ENCODE results near the gene PTGIS.

Gene PTGIS

DNA sequence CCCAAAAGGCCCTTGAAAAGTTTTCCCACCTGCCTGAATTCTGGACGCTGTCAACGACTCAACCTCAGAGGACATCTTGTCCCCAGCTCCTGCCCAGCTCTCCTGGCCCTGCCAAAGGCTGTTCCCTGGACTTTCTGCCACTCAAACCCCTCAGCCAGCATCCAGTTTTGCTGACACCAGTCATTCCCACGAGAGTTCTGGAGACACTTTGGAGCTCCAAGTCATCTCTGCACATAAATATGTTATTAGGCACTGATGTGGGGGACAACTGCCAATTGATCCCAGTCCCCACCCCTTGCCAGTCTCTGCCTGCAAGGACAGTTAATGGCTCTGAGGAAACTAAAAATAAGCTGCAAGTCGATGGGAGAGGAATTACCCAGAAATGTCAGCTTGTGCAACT is 46.6 kb downstream of the PTGIS start:
- DNase-seq: no peak

DNA sequence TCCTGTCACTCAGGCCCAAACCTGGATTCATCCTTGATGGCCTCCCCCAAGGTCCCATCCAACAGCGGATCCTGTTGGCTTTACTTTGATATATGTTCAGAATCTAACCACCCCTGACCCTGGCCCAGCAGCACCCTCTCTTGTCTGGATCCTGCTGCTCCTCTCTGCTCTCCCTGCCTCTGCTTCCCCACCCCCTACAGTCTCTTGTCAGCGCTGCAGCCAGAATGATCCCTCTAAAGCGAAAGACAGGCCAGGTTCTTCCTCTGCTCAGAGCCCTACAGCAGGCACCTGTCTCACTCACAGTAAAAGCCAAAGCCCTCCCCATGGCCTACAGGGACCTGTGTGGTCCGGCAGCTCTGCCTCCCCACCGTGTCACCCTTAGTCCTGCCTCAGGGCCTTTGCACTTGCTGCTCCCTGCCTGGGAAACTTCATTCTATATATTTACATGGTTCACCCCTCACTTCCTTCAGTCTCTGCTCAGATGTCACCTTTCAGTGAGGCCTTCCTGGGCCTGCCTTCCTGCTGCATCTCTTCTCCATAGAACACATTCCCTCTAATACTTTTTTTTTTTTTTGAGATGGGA is 48.1 kb downstream of the PTGIS start:
- no peak for DNase-seq

DNA sequence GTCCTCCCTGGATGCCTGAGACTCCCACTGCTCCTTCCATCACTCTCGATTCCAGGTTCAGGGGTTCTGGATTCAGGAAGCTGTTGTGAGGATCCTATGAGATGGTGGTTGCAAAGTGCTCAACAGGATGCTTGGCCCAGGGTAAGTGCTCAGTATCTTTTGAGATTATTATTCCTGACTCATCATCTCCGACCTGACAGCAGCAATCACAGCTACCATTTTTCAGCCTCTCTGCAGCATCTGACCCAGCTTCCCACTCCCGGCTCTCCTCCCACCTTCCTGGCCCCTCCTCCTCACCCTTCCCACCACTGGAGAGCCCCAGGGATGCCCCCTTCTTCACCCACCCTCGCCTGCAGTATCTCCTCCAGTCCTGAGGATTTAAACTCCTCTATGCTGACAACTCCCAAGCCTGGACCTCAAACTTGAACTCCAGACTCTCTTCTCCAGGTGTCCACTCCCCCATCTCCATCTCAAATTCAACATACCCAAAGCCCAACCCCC is 48.7 kb downstream of the PTGIS start:
- no peak for DNase-seq

DNA sequence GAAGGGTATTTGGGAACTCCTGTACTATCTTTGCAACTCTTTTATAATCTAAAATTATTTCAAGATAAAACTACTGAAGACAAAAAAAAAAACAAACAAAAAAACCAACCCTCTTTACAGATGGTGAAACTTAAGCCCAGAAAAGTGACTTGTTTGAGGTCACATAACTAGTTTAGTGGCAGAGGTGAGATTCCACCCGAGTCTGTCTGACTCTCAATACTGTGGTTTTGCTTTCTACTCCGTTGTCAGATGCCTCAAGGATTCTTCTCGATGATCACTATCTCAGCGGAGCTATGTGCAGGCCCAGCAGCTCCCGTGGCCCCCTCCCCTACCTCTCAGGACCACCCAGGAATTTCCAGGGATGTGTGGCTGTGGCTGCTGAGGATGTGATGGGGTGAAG is 49.4 kb downstream of the PTGIS start:
- no peak for DNase-seq

DNA sequence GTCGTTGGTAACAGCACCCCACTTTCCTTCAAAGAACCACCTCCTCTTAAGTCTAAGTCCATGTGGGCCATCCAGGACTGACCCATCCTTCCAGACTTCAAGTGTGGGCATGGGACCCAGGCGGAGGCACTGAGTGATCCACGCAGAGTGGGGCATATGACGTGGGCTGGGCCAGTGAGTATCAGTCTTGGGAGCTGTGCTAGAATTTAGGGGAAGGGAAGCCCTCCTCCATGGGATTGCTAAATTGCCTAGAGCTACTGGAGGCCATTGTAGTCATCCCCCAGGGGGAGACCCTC is 50.2 kb downstream of the PTGIS start:
- no peak for DNase-seq

DNA sequence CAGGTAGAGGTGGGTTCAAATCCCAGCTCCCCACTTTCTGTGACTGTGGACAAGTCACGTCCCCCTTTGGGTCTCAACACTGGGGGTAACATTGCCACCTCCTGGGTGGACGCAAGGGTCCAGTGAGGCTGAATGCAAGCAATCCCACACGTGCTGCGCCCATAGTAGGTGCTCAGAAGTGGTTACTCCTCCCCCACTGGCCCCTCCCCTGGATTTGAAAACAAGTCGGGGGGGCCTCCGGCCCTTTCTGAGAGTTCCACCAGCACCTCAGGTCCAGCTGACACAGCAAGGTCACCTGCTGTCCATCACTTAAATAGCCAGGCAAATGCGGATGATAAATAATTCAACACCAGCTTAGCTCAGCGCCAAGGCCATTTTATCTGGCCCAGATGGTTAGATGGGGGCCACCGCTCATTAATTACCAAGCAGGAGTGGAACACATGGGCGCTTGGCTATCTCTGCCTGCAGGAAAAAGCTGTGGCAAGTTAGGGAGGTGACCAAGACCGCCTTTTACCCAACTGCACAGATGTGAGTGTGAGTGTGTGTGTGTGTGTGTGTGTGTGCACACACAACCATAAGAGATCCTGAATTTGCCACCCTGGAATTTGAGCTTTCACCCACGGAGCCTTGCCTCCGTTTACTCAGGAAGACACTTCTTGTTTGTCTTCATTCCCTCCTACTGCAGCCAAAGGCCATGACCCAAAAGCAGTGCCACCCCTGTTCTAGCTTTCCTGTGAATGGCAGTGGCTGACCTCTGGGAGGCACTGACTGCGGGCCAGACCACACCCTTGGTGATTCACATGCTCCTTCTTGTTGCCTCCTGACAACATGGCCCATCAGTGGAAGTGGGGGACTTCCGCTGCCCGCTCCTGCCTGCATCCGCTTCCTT is 50.8 kb downstream of the PTGIS start:
- DNase-seq: no peak

DNA sequence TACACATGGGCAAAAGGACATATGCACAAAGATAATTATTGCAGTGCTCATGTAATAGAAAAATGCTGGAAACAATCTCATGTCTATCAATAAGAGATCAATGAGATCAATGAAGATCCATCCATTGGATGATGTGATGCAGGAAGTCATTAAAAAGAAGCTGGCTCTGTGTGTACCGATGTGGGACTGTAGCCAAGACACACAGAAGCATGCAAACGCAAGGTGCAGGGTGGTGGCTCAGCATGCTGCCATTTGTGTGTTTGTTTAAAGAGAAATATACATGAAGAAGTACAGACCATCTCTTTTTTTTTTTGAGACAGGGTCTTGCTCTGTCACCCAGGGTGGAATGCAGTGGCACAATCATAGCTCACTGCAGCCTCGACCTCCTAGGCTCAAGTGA is 52.4 kb downstream of the PTGIS start:
- no peak for DNase-seq

DNA sequence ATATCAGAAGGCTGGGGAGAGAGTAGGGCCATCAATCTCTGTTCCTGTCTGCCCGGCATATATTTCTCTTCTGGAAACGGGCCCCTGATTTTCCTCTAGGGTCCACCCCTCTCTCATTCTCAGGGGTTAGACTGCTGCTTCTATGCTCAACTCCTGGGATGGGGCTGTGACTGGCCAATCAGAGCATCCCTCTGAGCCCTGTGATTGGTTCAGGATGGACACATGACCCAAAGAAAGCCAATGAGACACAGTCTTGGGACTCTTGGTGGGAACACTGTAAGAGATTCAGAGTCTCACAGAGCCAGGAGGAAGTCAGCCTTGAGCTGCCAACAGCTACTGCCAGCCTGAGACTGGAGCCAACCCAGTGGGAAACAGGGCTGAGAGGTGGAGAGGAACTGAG is 54.4 kb downstream of the PTGIS start:
- no peak for DNase-seq

DNA sequence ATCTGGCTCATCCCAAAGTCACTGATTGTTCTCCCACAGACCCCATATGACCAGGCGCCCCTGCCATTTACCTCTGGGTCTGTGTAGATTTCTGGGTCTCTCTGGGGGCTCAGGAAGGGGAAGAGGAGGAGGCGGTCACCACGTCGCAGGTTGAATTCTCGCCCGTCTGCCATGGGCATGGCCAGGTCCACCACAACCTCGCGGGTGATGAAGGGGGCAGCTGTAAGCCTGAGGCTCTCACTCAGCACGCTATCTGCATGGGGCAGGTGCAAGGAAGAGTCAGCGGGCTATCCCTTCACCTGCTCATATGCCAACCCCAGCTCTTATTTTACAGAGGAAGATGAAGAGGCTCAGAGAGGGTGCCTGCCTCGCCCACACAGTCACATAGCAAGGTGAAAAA is 54.9 kb downstream of the PTGIS start:
- no peak for DNase-seq

DNA sequence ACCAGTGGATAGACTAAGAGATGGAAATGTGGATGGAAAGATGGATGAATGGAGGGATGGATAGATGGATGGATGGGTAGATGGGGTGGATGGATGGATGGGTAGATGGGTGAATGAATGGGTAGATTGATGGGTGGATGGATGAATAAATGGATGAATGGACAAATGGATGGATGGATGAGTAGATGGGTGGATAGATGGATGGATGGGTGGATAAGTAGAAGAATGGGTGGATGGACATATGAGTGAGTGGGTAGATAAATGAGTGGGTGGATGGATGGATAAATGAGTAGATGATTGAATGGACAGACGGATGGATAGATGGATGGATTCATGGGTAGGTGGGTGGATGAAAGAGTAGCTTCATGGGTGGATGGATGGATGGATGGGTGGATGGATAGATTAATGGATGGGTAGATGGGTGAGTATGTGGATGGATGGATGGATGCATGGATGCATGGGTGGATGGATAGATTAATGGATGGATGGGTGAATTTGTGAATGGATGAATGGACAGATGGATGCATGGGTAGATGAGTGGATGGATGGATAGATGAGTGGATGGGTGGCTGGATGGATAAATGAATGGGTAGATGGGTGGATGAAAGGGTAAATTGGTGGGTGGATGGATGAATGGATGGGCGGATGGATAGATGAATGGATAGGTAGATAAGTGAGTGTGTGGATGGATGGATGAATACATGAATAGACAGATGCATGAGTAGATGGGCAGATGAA is 56.0 kb downstream of the PTGIS start:
- no peak for DNase-seq

DNA sequence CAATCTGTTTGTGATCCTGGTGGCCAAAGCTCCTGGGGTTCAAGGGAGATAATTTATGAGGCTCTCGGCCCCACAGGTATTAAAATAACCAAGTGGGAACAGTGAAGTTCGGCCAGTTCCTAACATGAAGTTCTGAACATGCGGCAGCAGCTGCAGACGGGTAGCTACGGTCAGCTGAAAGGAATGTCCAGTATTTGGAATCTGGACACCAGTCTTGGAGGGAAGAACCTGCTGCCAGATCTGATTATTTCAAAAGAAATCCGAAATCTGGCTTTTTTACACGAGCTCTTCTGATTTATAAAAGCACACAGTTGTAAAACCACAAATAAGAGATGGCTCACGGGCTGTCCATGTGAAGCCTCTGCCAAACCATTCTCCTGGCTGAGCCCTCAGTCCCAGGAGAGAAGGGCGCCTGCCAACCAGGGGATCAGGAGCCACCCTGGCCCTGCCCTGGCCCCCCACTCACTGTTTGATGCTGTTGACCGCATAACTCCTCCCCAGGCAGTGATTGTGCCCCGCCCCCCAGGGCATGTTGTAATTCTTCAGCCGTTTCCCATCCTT is 57.3 kb downstream of the PTGIS start:
- DNase-seq: no peak

DNA sequence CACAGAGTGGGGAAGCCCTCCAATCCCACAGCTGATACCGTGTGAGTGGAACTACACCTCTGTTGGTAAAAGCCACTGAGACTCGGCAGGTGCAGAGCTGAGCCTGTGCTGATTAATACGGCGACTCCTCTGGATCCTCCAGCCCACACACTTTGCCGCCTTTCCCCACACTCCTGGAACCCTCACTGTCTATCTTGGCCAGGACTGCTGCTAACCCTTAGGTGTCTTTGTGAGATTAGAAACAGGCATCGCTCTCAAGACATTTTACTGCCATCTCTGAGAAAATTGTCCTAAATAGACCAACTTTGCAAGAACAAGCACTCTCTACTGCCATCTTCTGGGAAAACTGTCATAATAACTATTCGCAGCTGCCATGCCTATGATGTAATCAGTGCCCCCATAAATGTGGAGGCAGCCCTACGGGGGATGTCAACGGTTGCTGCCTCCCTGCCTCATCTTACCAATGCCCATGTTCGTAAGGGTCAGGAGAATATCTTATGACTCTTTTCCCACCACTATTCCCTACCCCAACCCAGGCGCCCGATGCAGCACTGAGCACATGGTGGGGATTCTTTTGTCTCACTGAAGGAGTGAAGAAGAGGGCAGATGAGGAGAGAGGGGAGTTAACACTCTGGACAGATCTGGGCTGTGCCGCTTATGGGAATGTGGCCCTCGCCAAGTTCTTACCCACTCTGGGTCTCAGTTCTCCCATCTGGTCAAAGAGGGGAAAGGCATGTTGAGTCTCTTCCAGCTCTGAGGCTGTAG is 59.3 kb downstream of the PTGIS start:
- DNase-seq: peak in 1 of 2 experiments; percentile 59

DNA sequence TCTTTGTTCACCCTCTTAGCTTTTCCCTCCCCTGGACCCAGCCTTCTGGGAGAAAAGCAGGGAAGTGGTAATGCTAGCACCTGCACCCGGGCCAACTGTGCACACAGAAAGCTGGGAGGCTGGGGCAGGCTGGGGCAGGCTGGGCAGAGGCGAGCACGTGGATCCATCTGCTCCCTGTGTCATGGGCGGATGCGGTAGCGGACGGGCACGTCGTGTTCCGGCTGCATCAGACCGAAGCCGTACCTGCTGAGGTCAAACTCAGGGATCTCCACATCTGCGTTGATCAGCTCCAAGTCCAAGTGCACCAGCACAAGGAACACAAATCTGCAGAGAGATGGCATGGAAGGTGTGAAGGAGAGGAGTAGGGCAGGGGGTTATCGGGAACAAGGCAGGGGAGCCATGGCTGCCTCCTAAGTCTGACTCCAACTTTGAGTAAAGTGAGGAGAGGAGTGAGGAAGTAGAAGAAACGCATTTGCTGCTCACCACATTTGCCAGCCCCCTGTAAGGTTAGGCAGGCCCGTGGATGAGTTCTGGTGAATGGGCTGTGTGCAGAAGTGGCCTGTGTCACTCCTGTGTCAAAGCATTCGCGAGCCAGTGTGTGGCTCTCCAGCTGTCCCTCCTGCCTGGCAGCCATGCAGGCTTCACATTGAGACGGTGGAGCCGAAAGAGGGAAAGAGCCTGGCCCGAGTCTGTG is 60.0 kb downstream of the PTGIS start:
- DNase-seq: no peak

DNA sequence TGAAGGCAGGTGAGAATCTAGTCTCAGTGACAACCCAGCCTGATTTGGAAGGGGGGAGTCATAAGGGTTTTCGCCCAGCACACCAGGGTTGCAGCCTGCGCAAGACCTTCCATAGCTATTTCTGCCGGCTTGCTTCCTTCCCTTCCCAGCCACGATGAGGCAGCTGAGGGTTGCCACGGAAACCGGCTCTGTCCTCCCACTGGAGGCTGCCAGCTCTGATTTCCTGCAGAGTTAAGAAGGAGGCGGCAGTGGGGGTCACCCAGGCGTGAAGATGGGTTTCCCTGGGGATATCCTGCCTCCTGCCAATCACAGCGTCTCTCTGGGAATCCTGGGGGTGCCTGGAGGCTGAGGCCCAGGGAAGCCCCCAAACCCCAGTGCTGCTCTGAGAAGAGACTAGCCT is 62.4 kb downstream of the PTGIS start:
- DNase-seq: no peak

DNA sequence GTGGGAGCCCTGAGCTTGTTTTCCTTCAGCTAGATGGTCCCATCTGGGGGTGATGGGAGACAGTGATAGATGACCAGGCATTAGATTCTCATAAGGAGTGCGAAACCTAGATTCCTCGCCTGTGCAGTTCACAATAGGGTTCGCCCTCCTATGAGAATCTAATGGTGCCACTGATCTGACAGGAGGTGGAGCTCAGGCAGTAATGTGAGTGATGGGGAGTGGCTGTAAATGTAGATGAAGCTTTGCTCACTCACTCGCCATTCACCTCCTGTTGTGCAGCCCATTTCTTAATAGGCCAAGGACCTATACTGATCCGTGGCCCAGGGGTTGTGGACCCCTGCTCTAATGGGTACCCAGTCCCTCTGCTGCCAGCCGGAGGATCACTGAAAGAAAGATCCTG is 64.8 kb downstream of the PTGIS start:
- no peak for DNase-seq

DNA sequence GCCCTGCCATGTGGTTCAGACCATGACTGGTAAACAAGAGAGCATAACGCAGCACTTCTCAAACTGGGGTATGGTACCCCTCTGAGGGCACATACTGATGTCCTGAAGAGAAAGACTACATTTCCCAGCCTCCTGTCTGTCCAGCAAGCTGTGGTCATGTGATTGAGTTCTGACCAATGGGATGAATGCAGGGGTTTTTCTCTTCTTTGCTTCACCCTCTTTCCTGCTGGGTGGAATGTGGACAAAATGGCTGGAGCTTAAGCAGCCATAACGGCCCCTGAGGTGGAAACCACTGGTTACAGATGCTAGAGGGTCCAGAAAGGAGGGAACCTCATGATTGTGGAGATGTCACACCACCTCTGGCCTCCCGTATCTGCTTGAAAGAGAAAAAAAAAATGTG is 66.0 kb downstream of the PTGIS start:
- DNase-seq: peak in 1 of 2 experiments; percentile 11

DNA sequence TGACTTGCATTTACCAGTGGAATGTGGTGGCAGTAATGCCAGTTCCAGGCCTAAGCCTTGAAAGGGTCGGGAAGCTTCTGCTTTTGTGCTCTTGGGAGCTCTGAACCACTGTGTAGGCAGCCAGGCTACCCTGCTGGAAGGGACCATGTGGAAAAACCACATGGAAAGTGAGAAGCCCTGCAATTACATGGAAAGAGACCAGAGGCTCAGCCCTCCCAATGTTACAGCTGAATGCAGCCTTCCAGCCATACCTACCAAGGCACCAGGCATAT is 70.6 kb downstream of the PTGIS start:
- no peak for DNase-seq

DNA sequence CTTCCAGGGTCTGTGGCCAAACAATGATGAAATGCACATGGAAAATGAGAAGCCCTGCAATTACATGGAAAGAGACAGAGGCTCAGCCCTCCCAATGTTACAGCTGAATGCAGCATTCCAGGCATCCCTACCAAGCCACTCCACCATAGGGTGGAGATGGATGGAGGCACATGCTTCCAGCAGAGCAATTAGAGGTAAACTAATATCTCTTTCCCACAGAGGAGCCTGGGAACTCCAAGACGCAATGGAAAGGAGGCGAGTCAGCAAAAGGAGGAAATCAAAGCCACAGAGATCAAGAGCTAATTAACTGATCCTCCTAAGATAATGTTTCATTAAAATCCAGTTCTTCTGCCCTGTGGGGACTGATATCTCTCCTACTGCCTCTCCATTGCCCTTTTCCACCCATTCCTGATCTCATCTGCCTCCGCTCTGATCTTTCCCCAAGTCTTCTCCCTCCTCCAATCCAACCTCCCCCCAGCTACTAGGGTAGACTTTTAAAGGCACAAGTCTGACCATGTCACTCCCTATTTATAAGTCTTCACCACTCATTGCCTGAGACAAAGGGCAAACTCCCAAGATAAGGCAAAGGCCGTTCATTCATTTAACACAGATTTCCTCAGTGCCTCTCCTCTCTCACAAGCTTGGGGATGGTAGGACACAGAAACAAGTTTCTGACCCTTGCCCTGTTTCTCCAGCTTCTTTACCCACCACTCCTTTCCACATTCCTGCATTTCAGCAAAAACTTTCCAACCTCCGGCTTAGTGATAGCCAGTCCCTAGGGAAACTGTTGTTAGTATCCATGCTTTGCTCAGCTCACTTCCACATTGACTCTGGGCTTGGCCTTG is 71.2 kb downstream of the PTGIS start:
- DNase-seq: no peak

DNA sequence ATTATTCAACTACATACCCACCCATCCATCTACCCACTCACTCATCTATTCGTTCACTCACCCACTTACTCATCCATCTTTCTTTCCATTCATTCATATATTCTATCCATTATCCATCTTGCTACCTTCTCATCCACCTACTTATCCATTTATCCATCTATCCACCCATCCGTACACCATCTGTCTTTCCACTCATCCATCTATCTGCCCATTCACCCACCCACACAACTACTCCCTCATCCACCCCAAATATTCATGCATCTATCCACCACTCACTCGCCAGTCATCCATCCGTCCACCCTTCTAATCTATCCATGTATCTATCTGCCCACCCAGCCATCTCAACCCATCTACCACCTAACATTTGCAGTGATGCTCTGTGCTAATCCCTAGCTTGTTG is 71.9 kb downstream of the PTGIS start:
- DNase-seq: no peak

DNA sequence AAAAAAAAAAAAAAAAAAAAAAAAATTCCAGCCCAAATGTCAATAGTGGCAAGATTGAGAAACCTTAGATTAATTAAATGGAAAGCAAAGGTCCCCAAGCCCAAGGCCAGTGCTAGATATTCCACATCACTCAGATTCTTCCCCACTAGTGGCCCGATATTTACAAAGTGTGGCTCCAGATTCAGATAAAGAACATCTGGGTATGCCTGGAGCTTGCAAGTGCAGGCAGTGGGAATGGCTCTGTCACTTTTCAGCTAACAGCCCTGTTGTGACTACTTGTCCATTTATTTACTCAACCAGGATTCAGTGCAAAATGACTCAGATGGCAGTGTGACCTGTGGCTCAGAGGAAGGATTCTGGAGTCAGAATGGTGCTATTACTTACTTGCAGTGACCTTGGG is 77.2 kb downstream of the PTGIS start:
- no peak for DNase-seq

DNA sequence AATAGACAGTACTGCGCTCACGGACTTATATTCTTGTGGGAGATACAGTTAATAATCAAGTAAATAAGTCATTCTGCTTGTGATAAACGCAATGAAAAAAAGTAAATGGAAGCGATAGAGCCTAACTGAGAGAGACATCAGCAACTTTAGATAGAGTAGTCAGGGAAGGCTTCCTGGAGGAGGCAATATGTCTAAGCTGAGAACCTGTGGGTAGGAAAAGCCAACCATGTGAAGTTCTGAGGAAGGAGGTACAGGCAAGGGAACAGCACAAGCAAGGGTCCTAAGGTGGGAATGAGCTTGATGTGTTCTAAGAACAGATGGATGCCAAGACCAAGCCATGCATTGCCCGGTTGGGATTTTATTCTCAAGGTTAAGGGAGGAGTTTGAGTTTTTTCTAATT is 78.2 kb downstream of the PTGIS start:
- no peak for DNase-seq

DNA sequence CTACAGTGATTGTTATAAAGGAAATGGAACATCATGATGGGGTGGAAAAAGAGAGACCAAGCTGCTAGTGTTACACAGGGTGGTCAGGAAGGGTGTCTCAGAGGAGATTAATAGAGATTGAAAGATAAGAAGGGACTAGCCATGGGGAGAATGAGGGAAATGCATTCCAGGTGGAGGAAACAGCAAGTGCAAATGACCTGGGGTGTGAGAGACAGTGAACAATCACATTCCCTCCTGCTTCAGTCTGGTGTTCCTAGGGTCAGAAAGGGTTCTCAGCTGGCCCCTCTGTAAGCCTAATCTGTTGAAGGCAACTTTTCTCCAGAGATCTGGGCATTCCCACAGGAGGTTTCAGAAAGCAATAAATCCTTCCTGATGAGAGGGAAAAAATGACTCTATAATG is 81.9 kb downstream of the PTGIS start:
- DNase-seq: no peak
